ENCODE data around the gene KRT14.
"Not testable (repeated sequence)": the region's sequence is repeated elsewhere in the genome, so short reads cannot be mapped to it uniquely, and the experiment has no call there.

The KRT14 gene

GRCh38 chr17:41620583-41621434, 34.1 kb upstream of the KRT14 start:
- TF ChIP-seq EZH2 (IDR thresholded peaks at IDR 0.05; ENCODE audit: borderline replicate concordance, low read depth, low read length, severe bottlenecking), result no peak
- TF ChIP-seq CTCF (IDR thresholded peaks at IDR 0.05; ENCODE audit: borderline replicate concordance, extremely low read depth, low read length, poor library complexity, severe bottlenecking), result no peak
- H3K4me1 ChIP-seq (ENCODE audit: insufficient read depth, low read length), result no peaks in the 10 kb centered on the region
- DNase-seq (no peak), ATAC-seq (ENCODE audit: insufficient read depth, low read depth) (no peak)
- no peaks in the 10 kb centered on the region for H3K79me2 ChIP-seq (ENCODE audit: insufficient read depth, low read length)
- no peaks in the 10 kb centered on the region for H3K9me3 ChIP-seq (ENCODE audit: insufficient read depth, low read length, severe bottlenecking)
- no peak overlapping the region for H3K4me2 ChIP-seq (ENCODE audit: insufficient read depth, low read length)
- no peaks in the 10 kb centered on the region for H4K20me1 ChIP-seq (ENCODE audit: insufficient read depth, low read length)
- no peaks in the 10 kb centered on the region for H3K36me3 ChIP-seq (ENCODE audit: insufficient read depth, low read length)
- H3K27ac ChIP-seq (ENCODE audit: low read length), result no peak overlapping the region
- no peak overlapping the region for H2AFZ ChIP-seq (ENCODE audit: low read depth, low read length)
- no peak overlapping the region for H3K4me3 ChIP-seq (ENCODE audit: low read depth in 1 of 2, low read length in 2 of 2)
- H3K27me3 ChIP-seq (ENCODE audit: insufficient read depth, low read length, poor library complexity), result no peaks in the 10 kb centered on the region
- no peak overlapping the region for H3K9ac ChIP-seq (ENCODE audit: low read depth, low read length)

GRCh38 chr17:41619927-41620582, 33.4 kb upstream of the KRT14 start:
- not testable (repeated sequence) for H3K36me3 ChIP-seq (ENCODE audit: insufficient read depth, low read length); H4K20me1 ChIP-seq (ENCODE audit: insufficient read depth, low read length); H3K27me3 ChIP-seq (ENCODE audit: insufficient read depth, low read length, poor library complexity); DNase-seq; H3K27ac ChIP-seq (ENCODE audit: low read length); H3K9ac ChIP-seq (ENCODE audit: low read depth, low read length); H3K9me3 ChIP-seq (ENCODE audit: insufficient read depth, low read length, severe bottlenecking); H3K4me3 ChIP-seq (ENCODE audit: low read depth in 1 of 2, low read length in 2 of 2); H3K4me2 ChIP-seq (ENCODE audit: insufficient read depth, low read length); H3K4me1 ChIP-seq (ENCODE audit: insufficient read depth, low read length); H3K79me2 ChIP-seq (ENCODE audit: insufficient read depth, low read length); H2AFZ ChIP-seq (ENCODE audit: low read depth, low read length); ATAC-seq (ENCODE audit: insufficient read depth, low read depth)

GRCh38 chr17:41619036-41619926, 32.6 kb upstream of the KRT14 start:
- Histone ChIP-seq H3K9ac (ENCODE audit: low read depth, low read length) (no peak overlapping the region), H2AFZ (ENCODE audit: low read depth, low read length) (no peak overlapping the region), H3K4me3 (ENCODE audit: low read depth in 1 of 2, low read length in 2 of 2) (no peak overlapping the region), H3K36me3 (ENCODE audit: insufficient read depth, low read length) (no peaks in the 10 kb centered on the region), H3K4me2 (ENCODE audit: insufficient read depth, low read length) (no peak overlapping the region), H3K4me1 (ENCODE audit: insufficient read depth, low read length) (no peaks in the 10 kb centered on the region), H4K20me1 (ENCODE audit: insufficient read depth, low read length) (no peaks in the 10 kb centered on the region; the same call in 1 of the 2 replicates), H3K9me3 (ENCODE audit: insufficient read depth, low read length, severe bottlenecking) (no peaks in the 10 kb centered on the region), H3K27me3 (ENCODE audit: insufficient read depth, low read length, poor library complexity) (peaks cover 2% of the 10 kb centered on the region), H3K79me2 (ENCODE audit: insufficient read depth, low read length) (no peaks in the 10 kb centered on the region), H3K27ac (ENCODE audit: low read length) (no peak overlapping the region)
- TF ChIP-seq EZH2 (IDR thresholded peaks at IDR 0.05; ENCODE audit: borderline replicate concordance, low read depth, low read length, severe bottlenecking), result no peak
- no peak for TF ChIP-seq CTCF (IDR thresholded peaks at IDR 0.05; ENCODE audit: borderline replicate concordance, extremely low read depth, low read length, poor library complexity, severe bottlenecking)
- no peak for DNase-seq
- no peak for ATAC-seq (ENCODE audit: insufficient read depth, low read depth)
